HG03175 (cell line): ENCODE measurements around the gene HS3ST3B1.

ENCODE experiments used
- ATAC-seq: cut with Tn5 transposase; IDR thresholded peaks from one replicate; pipeline ENCODE4 v1.9.1; 2021; ENCODE audit warnings: mild to moderate bottlenecking, moderate library complexity; ENCODE audit not compliant: unreplicated experiment

Gene HS3ST3B1

GRCh38 chr17:14320098-14320497, 19.2 kb downstream of the HS3ST3B1 start:
- ATAC-seq: no peak

- no peak for ATAC-seq
Observed at GRCh38 chr17:14320734-14321475, 20.0 kb downstream of the HS3ST3B1 start.

GRCh38 chr17:14321476-14321949, 20.6 kb downstream of the HS3ST3B1 start:
- ATAC-seq: no peak

- no peak for ATAC-seq
Observed at GRCh38 chr17:14321980-14322776, 21.3 kb downstream of the HS3ST3B1 start.

- ATAC-seq: no peak
Observed at GRCh38 chr17:14323522-14323981, 22.7 kb downstream of the HS3ST3B1 start.

GRCh38 chr17:14325618-14326167, 24.8 kb downstream of the HS3ST3B1 start:
- ATAC-seq: no peak

- ATAC-seq: no peak
Observed at GRCh38 chr17:14329900-14330491, 29.1 kb downstream of the HS3ST3B1 start.

- ATAC-seq: no peak
Observed at GRCh38 chr17:14330492-14330962, 29.6 kb downstream of the HS3ST3B1 start.

- no peak for ATAC-seq
Observed at GRCh38 chr17:14331225-14331981, 30.5 kb downstream of the HS3ST3B1 start.

- ATAC-seq: no peak
Observed at GRCh38 chr17:14331982-14332298, 31.1 kb downstream of the HS3ST3B1 start.

GRCh38 chr17:14332331-14332730, 31.4 kb downstream of the HS3ST3B1 start:
- ATAC-seq: no peak

- ATAC-seq: no peak
Observed at GRCh38 chr17:14333506-14333905, 32.6 kb downstream of the HS3ST3B1 start.

- no peak for ATAC-seq
Observed at GRCh38 chr17:14334276-14334840, 33.5 kb downstream of the HS3ST3B1 start.

GRCh38 chr17:14334919-14335318, 34.0 kb downstream of the HS3ST3B1 start:
- no peak for ATAC-seq

- ATAC-seq: no peak
Observed at GRCh38 chr17:14336418-14336817, 35.5 kb downstream of the HS3ST3B1 start.

- ATAC-seq: peak; percentile 65
Observed at GRCh38 chr17:14337596-14338079, 36.8 kb downstream of the HS3ST3B1 start.

- ATAC-seq: no peak
Observed at GRCh38 chr17:14340857-14341754, 40.2 kb downstream of the HS3ST3B1 start.

- ATAC-seq: no peak
Observed at GRCh38 chr17:14341866-14342265, 41.0 kb downstream of the HS3ST3B1 start.

- ATAC-seq: no peak
Observed at GRCh38 chr17:14346801-14347200, 45.9 kb downstream of the HS3ST3B1 start.
